Central memory CD4-positive, alpha-beta T cell (primary cell): ENCODE measurements around the gene TM7SF3.

Source experiments
- DNase-seq: peaks from one replicate; pipeline ENCODE4 v3.0.0; 2022

TM7SF3 gene

DNA sequence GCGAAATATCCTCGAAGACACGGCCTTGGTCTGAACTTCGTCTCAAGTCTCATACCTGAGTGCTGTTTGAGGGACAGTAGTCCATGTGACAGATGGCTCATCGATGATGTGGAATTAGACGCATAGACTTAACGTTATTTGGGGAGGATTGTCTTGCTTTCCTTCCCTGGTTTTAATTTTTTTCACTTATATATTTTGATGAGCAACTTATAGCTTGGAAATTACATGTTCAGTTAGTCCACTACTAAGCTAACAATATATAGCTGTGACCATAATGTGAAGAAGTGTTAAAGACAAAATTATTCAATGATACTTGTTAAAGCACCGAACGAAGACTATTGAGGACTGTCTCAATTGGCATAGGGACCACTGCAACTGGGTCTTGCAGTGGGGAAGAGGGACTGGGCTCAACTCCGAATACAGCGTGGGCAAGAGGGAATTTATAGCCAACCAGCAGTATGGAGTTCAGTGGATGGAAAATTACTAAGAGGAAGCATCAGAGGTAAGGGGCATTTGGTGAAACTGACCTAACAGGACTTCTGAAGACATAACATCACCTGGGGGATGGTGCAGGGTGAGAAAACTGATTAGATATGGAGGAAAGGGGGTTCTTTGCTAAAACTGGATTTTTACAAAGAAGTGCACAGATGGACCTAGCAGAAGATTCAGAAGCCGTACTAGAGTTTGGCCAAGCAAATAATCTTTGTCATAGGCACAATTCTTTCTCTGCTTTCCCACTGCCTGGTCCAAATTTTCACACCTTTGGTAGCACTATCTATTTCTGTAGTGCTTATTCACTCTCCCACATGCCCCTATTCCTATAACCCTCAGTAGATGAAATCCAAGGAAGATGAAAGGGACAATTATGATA lies 910 bp upstream of the TM7SF3 start:
- no peak for DNase-seq

DNA sequence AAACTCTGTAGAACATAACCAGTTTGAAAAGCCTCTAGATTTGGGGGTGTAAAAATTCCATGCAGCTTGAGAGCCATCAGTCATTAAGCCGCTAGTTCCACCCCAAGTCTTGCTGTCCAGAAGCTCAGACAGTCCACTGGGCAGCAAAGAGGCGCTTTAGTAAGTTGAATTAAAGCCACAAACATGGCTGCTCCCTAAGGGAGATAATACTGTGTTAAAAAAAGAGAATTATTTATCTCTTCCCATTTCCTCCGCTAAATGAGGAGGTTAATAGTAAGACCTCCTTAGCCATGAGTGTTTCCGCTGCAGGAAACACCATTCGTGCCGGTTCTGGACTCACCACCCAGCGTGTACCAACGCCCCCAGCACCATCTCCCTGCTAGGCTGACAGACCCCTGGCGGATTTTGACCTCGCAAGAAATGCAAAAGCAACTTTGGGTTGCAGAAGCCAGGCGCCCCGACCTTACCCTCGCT lies 536 bp downstream of the TM7SF3 start:
- DNase-seq = no peak

DNA sequence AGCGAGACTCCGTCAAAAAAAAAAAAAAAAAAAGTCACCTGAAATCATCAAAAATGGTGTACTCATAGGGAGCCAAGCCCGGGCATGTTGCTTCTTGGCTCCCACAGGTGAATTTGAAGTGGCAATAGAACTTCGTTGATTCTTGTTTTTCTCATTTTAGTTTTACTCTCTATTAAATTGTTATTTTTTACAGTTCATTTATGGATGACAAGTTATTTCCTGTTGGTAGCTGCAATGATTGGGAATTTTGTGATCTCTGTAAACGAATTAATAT lies 1.3 kb downstream of the TM7SF3 start:
- no peak for DNase-seq

DNA sequence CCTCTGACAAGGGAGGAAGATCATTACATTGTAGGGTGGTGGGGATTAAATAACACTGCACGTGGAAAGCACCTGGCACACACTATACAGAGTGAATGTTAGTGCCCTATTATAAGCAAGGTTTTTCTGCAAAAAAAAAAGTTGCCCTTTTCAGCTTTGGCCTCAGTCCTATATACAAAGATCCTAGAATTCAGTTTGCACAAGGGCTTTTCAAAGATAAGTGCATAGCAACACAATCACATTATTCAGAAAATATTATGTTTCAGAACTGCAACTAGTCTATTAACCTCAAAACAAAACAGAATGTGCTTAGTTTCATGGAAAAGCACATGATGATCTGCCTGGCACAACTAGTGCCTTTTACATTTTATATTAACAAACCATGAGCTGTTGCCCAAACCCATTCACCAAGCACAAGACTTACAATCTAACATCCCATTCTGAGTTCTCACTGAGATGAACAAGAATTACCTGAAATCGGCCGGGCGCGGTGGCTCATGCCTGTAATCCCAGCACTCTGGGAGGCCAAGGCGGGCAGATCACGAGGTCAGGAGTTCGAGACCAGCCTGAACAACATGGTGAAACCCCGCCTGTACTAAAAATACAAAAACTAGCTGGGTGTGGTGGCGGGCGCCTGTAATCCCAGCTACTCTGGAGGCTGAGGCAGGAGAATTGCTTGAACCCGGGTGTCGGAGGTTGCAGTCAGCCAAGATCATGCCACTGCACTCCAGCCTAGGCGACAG lies 1.8 kb downstream of the TM7SF3 start:
- no peak for DNase-seq

DNA sequence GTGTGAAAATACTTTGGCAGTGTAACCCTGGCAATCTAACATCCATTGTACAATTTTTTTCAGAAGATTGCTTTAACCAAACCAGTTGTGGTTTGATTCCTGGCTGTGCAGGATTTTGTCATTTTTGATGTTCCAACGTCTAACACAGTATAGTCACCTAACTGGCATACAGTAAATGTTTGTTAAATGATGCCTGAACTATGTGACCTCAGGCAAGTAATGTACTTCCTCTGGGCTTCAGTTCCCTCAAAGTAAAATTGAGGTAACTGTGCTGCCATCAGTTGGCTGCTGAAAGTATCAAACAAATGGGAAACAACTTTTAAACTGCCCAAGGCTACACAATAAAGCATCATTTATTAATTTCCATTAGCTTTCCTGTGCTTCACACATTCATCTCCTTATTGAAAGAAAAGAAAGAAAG lies 4.3 kb downstream of the TM7SF3 start:
- DNase-seq = no peak

DNA sequence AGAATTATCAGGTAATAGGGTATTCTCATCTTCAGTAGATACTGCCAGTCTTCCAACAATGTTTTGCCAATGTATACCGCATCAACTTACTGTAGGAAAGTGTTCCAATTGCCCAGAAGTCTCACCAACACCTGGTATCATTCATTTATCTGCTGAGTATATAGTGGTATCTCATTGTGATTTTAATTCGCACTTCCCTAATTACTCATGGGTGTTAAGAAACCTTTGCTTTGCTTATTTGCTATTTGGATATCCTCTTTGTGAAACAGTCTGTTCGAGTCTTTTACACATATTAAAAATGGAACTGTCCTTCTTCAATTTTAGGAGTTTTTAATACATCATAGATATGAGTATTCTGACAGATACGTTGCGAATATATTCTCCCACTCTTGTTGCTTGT lies 6.1 kb downstream of the TM7SF3 start:
- DNase-seq = no peak

DNA sequence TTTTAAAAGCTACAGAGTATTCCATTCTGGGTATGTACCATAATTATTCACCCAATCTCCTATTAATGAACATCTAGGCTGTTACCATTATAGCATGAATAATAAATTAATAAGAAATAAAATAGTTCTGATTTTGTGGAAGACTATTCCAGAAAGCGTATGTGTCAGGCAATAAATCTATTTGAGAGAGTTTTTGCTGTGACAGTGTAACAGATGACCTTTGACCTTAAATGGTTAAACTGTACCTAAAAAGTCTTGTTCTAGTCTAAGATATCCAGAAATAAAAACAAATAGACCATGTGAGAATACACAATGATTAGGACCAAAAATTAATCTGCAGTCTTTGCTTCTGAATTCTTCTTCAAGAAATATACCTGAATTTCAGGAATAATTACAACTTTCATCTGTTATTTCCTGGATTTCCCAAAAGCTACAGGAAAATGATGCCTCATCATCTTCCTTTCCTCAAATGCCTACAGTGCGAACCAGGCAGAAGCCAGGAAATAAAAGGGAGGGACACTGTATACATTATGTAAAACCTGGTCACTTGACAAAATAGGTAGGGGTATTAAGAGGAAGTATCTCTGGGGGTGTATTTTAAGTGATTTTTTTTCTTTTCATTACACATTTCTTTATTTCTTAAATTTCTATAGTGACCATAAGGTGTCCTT lies 7.3 kb downstream of the TM7SF3 start:
- no peak for DNase-seq

DNA sequence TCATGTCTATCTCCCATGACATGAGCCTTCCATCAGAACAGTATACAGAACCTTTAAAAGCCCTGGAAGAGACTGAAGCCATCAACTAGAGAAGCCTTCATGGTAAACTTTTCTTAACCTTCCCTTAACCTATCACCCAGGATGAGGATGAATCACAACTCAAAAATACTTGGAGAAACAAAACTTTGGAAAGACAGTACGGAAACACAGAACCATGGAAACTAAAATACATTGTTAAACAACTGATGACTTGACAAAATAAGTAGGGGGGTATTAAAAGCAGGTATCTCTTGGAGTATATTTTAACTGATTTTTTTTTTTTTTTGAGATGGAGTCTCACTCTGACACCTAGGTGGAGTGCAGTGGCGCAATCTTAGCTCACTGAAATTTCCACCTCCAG lies 8.7 kb downstream of the TM7SF3 start:
- DNase-seq = no peak

DNA sequence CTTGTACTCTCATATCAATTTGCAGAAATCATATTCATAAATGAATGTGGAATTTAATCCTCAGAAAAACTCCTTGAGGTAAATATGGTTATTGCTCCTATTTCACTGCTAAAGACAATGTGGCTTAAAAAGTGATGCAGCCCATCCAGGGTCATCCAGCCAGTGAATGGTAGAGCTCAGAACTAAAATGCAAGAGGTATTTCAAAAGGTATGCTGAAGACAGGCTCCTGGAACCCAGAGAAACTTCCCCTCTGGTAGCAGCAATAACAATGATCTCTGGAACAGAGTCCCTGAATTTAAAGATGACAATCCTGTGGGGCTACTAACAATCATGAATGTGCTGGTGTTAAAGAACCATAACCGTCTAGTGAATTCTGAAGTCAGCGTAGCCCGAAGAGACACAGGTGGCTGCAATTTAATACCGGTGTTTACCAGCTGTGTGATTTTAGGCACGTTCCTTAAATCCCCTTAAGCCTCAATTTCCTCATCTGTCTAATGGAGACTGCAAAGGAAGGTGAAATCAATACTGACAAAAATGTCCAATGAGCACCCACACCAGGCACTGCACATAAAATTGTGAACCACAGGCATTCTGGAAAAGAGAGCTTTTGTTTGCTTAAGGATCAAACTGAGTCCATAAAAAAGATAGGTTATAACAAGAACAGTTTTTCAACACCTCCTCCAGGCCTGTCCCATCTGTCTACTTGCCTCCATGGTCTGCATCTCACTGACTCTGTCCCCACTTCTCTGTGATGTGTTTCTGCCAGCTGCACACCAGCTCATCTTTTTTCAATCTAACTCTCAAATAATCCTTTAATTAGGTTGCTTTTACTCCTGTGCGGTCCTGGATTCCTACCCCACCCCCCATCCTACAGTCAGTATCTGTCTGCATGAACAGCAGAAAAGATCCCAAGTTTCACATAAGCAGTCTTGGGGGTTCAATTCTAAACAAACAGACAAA lies 10.5 kb downstream of the TM7SF3 start:
- DNase-seq = no peak

DNA sequence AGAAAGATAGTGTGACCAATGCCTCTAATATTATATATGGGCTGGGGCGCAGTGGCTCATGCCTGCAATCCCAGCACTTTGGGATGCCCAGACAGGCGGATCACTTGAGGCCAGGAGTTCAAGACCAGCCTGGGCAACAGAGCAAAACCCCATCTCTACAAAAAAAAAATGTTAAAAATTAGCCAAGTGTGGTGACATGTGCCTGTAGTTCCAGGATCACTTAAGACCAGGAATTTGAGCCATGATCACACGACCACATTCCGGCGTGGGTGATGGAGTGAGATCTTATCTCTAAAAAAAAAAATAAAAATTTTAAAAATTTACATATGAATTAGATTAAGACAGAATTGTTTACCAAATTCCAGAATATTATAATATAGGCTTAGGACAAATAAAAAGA lies 12.0 kb downstream of the TM7SF3 start:
- no peak for DNase-seq

DNA sequence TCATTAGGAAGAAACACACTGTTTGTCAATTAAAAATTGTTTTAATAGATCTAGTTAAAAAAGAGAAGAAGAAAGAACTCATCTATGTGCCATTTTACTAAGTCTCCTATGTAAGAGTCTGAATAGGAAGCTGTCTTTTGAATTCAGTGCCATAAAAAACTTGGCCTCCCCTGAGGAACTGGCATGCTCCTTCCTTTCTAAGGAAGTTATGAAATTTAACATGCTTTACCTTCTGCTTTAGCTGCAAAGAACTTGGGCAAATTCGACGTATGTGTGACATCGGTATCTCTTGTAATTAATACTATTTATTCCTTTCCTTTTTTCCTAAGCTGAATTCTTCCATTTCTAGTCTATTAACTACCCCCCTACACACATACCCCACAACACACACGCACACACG lies 12.5 kb downstream of the TM7SF3 start:
- DNase-seq = no peak

DNA sequence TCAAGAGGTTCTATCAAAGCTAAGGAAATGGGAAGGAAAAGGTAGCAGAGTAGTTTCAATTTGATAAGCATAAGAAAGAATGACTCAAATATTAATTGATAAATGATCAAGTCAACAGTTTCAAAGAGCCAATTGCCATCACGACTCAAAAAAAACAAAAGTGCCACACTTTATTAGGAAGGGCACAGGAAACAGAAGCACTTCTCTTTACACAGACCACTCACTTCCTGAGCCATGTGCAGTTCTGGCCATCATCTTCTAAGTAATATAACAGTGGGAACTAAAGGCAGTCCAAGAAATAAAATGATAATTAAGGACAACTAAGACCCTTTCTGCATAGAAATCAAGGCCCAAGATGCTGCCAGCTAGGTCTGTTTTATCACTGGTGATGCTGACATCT lies 13.2 kb downstream of the TM7SF3 start:
- DNase-seq = no peak

DNA sequence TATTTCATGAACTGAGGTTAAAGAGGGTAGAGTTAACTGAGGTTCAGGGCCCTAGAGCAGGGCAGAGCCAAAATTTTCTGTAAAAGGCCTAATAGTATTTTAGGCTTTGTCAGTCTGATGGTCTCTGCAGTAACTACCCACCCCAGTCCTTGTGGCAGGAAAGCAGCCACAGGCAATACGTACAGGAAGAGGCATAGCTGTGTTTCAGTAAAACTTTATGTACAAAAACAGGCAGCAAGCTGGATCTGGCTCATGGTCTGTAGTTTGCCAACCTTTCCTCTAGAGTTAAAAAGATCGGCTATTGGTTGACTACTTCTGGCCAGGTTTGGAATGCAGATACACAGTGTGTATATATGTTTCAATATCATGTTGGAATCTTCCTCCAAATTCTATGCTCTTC lies 17.2 kb downstream of the TM7SF3 start:
- DNase-seq = no peak

DNA sequence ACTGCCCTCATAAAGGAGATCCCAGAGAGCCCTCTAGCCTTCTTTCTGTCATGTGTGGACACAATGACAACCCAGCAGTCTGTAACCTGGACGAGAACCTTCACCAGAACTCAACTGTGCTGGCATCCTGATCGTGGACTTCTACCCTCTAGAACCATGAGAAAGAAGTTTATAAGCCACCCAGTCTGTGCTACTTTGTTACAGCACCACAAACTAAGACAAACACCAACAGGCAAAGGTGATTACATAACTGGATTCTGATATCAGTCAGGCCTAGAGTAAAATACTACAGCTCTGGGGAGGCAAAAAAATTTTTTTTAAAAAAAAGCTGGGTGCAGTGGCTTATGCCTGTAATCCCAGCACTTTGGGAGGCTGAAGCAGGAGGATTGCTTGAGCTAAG lies 18.5 kb downstream of the TM7SF3 start:
- DNase-seq = no peak

DNA sequence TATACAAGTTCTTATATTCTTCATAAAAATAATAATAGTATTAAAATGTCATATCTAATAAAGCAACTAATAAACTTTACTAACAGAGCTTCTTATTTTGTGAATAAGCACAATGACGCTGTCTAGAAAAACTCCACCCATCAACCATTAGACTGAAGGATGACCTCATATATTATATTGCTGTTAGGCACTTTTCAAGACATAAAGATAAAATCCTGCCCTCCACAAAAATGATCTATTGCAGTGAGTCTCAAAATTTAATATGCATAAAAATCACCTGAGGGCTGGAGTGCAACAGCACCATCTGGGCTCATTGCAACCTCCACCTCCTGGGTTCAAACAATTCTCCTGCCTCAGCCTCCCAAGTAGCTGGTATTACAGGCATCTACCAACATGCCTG lies 20.1 kb downstream of the TM7SF3 start:
- DNase-seq = no peak

DNA sequence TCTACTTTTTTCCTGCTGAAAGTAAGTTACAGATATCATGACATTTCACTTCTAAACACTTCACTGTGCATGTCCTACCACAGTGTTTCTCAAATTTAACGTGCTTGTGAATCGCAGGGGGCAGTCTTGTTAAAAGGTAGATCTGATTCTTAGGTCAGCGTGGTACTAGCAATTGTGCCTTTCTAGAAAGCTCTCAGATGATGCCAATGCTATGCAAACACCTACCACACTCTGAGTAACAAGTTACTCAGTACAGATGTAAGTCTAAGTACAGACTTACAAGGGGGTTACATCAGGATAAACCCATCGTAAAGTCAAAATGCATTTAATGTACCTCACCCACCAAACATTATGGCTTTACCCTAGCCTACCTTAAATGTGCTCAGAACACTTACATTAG lies 22.4 kb downstream of the TM7SF3 start:
- DNase-seq = no peak

DNA sequence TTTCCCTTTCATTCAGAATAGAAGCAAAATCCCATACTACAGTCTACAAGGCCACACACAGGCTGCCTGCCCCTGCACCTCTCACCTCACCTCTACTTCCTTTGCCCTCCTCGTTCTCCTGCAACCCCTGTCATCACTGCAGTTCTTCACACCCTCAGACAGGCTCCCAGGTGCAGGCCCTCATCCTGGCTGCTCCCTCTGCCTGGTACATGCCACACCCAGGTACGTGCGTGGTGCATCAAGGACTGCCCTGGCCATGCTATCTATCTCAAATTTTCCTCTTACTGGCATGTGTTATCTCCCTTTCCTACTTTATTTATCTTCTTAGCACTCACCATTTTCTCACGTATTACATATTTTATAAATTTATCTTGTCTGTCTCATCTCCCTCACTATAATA lies 24.3 kb downstream of the TM7SF3 start:
- no peak for DNase-seq

DNA sequence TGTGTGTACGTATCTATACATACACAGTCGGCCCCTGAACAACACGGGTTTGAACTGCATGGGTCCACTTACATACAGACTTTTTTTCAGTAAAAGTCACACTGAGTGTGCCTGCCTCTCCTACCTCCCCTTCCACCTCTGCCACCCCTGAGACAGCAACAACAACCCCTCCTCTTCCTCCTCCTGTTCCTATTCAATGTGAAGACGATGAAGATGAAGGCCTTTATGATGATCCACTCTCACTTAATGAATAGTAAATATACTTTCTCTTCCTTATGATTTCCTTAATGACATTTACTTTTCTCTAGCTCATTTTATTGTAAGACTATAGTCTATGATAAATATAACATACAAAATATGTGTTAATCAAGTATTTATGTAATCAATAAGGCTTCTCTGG lies 25.5 kb downstream of the TM7SF3 start:
- no peak for DNase-seq

DNA sequence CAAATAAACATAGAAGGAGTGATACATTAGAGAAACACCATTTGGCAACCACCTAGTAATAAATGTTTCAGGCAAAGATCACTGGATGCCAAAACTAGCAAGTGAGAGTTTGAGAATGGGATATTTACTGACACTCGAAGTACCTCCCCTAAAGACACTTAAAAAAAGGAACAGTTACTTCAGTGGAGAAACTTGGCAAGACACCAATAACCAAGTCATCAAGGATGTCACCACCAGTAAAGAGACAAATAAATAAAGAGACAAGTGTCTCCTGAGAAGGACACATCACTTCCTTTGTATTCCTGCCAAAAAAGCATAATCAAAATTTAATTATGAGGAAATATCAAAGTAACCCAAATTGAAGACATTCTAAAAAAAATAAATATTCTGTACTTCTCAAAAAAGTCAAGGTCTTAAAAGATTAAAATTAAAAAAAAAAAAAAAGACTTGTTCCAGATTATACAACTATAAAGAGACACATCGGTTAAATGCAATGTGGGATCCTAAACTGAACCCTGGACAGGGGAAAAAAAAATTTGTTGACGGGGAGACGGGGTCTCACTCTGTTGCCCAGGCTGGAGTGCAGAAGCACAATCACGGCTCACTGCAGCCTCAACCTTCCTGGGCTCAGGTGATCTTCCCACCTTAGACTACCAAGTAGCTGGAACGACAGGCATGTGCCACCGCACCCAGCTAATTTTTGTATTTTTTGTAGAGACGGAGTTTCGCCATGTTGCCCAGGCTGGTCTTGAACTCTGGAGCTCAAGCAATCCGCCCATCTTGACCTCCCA lies 26.4 kb downstream of the TM7SF3 start:
- no peak for DNase-seq

DNA sequence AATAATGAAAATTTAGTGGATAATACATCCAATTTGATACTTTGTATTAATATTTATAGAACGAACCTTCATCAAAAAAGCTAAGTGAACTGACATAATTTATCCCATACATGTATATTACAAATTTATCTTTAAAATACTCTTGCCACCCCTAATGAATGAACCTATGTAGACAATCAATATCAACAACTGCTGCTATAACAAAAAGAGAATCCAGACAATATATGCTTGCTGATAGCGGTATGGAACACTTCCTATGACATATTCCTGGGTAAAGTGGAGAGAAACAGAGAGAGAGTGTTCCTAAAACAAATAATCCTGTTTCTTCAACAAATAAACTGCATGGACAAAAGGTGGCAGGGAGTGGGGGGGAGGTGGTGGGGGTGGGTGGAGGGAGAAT lies 31.3 kb downstream of the TM7SF3 start:
- no peak for DNase-seq

DNA sequence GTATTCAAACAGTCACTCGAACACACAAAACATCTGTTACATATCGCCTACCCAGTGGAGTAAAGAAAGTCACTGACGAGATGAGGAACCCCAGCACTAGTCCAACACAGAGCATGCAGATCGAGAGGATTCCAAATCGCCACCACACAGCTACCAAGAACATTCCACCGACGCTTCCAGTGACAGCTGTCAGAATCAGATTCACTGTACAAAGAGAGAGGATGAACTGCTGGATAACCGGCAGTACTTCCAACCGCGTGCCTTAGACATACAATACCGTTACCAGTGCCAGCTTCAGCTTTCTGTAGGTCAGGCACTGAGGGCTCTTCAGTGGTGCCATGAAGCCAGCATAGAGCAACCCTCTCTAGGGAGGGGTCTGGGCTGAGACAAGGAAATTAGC lies 34.5 kb downstream of the TM7SF3 start:
- no peak for DNase-seq

DNA sequence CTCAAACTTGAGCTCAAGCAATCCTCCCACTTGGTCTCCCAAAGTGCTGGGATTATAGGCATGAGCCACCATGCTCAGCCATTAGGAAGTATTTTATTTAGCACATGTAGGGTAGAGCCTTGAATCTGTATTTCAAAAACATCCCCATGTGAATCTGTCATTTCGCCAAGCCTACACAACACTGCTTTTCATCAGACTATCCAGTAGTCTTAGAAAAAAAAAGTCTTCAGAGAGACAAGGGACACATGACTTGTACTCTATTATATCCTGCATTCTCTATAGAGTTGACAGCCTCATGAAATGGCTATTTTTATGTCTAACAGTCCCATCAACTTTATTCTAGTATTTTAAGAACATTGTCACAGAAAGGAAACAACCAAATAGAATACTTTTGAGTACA lies 35.4 kb downstream of the TM7SF3 start:
- no peak for DNase-seq
